OCI-LY7 (cell line): ENCODE data around the gene GOLGA8F.
"Not testable (repeated sequence)": the region's sequence is repeated elsewhere in the genome, so short reads cannot be mapped to it uniquely, and the experiment has no call there.

Source experiments
- CTCF ChIP-seq: fragments of 200-600 bp; sonication (generic); conservative IDR thresholded peaks from 2 replicates; pipeline ENCODE4 v1.5.1; 2014; ENCODE audit warnings: mild to moderate bottlenecking, antibody characterized with exemption, low read length, moderate library complexity, mixed read lengths
- EZH2phosphoT487 ChIP-seq: fragments of 200-600 bp; sonication (generic); IDR thresholded peaks from 2 replicates; pipeline ENCODE4 v1.6.1; 2018; ENCODE audit warnings: low read depth, borderline replicate concordance, mild to moderate bottlenecking, mixed run types, antibody characterized with exemption, low read length, moderate library complexity, mixed read lengths

- TF ChIP-seq CTCF, EZH2phosphoT487: not testable (repeated sequence)
Observed at GRCh38 chr15:28365502-28365901, 13.0 kb upstream of the GOLGA8F start.
